H1 (cell line): ENCODE measurements around the gene KLF18. TPM values are rescaled to one million over a fixed set of nuclear protein-coding genes. Genes with fewer than 3 reads are reported as not detected.

Source experiments
- BACH1 ChIP-seq: IDR thresholded peaks from 2 replicates; pipeline ENCODE4 v1.6.1; 2012; ENCODE audit warnings: low read length, improper control_type of control experiment
- SIN3A ChIP-seq, 2 experiments: IDR thresholded peaks in 1 of 2; conservative IDR thresholded peaks in 1 of 2; 2 replicates each; pipeline ENCODE4 v1.6.1; 2011 to 2012; ENCODE audit warnings: low read length in 2 of 2, improper control_type of control experiment in 1 of 2, low read depth in 1 of 2, mild to moderate bottlenecking in 1 of 2
- polyA plus RNA-seq, 7 experiments: library from polyadenylated mRNA; depleted of rRNA in 3 of 7; stranded (reverse) in 5 of 7; unstranded in 2 of 7; fragments of >200 nt in 5 of 7; fragments of 200-250 nt in 2 of 7; gene quantifications; 1 replicate in 5 of 7; 2 replicates in 1 of 7; 4 replicates in 1 of 7; pipeline versions ENCODE4 v1.2.1 to v1.2.3, GENCODE V29; 2011 to 2013; ENCODE audit warnings: missing spikeins in 2 of 7, mixed read lengths in 2 of 7
- total RNA-seq: library from RNA; stranded (reverse); fragmentation: NEBNext Ultra II Directional; extraction: Animal tissue kit (Norgen Biotek cat#: 25700); gene quantifications from 2 replicates; pipeline ENCODE4 v1.2.1, GENCODE V29; 2021

Gene KLF18
- total and polyA plus RNA-seq, 2 of the 8 experiments (the other 6 are each of a cell fraction or from before 2014, with no cell fraction given), result 0.09 to 0.15 TPM

DNA sequence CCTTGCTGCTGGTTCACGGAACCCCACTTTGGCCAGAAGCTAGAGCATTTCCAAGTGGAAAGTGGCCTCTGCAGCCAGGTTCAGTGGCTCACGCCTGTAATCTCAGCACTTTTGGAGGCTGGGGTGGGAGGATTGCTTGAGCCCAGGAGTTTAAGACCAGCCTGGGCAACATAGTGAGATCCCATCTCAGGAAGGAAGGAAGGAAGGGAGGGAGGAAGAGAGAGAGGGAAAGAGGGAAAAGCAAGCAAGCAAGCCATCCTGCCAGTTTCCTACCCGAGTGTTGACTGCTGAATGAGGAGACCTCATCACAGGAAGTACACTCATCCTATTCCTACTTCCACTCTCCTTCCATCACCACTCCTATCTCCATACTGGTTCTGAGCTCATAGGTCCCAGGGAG, 35.6 kb downstream of the KLF18 start (continued):
- TF ChIP-seq SIN3A (conservative IDR thresholded peaks at IDR 0.05 in 1 of 2, IDR thresholded peaks at IDR 0.05 in 1 of 2; ENCODE audit: low read depth in 1 of 2, low read length in 2 of 2) (no peak), BACH1 (no peak)
